GM18519 (cell line): ENCODE results near the gene CROCC.
"Not testable (repeated sequence)": the region's sequence is repeated elsewhere in the genome, so short reads cannot be mapped to it uniquely, and the experiment has no call there.

Source experiments
- ATAC-seq: cut with Tn5 transposase; IDR thresholded peaks from one replicate; pipeline ENCODE4 v1.9.1; 2021; ENCODE audit warnings: mild to moderate bottlenecking, moderate library complexity; ENCODE audit not compliant: unreplicated experiment, low FRiP score

Gene CROCC, protein sequence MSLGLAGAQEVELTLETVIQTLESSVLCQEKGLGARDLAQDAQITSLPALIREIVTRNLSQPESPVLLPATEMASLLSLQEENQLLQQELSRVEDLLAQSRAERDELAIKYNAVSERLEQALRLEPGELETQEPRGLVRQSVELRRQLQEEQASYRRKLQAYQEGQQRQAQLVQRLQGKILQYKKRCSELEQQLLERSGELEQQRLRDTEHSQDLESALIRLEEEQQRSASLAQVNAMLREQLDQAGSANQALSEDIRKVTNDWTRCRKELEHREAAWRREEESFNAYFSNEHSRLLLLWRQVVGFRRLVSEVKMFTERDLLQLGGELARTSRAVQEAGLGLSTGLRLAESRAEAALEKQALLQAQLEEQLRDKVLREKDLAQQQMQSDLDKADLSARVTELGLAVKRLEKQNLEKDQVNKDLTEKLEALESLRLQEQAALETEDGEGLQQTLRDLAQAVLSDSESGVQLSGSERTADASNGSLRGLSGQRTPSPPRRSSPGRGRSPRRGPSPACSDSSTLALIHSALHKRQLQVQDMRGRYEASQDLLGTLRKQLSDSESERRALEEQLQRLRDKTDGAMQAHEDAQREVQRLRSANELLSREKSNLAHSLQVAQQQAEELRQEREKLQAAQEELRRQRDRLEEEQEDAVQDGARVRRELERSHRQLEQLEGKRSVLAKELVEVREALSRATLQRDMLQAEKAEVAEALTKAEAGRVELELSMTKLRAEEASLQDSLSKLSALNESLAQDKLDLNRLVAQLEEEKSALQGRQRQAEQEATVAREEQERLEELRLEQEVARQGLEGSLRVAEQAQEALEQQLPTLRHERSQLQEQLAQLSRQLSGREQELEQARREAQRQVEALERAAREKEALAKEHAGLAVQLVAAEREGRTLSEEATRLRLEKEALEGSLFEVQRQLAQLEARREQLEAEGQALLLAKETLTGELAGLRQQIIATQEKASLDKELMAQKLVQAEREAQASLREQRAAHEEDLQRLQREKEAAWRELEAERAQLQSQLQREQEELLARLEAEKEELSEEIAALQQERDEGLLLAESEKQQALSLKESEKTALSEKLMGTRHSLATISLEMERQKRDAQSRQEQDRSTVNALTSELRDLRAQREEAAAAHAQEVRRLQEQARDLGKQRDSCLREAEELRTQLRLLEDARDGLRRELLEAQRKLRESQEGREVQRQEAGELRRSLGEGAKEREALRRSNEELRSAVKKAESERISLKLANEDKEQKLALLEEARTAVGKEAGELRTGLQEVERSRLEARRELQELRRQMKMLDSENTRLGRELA (N-terminal part only)

GRCh38 chr1:16921391-16922185 is at the start of gene CROCC:
CROCC (plus strand) TSS chr1:16921931; CDS start chr1:16922019, 88 bp downstream.
- ATAC-seq, result no peak

DNA sequence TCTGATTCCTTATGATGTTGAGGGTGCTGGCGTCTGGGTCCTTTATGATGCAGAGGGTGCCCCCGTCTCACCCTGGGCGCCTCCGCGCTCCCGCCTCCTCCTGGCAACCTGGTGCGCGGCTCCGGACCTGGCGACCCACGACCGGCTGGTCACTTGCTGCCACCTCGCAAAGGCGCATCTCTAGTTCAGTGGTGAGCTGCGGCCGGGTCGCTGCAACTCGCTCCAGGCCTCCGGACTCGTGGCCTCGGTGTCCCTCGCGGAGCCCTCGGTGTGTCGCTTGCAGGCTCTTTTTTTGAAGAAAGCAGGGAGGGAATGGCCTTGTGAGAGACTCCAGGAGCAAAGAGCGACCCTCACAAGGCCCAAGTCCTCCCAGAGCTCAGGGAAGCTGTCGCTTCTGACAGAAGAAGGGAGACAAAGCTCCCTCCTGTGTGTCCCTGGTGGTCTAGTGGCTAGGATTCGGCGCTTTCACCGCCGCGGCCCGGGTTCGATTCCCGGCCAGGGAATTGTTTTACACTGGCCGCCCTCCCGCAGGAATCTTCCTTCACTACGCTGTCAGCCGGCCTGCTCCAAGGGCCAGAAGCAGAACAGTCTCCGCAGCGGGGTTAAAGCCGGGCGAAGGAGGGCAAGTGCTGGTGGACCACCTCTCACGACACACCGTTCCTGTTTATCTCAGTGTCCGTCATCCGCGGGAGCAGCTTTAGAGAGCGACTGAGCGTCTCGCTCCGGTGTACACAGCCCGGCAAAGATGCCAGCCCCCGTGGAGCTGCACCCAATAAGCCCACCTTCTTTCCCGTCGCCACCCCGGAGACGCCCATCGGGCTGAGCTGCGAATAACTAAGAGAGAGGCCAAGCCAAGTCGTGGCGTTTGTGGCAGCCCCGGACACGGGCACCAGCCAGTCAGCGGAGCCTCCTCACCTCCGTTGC is 49.3 kb upstream of the CROCC start:
- not testable (repeated sequence) for ATAC-seq

GRCh38 chr1:16873076-16873879 is 48.5 kb upstream of the CROCC start:
- ATAC-seq, result not testable (repeated sequence)

DNA sequence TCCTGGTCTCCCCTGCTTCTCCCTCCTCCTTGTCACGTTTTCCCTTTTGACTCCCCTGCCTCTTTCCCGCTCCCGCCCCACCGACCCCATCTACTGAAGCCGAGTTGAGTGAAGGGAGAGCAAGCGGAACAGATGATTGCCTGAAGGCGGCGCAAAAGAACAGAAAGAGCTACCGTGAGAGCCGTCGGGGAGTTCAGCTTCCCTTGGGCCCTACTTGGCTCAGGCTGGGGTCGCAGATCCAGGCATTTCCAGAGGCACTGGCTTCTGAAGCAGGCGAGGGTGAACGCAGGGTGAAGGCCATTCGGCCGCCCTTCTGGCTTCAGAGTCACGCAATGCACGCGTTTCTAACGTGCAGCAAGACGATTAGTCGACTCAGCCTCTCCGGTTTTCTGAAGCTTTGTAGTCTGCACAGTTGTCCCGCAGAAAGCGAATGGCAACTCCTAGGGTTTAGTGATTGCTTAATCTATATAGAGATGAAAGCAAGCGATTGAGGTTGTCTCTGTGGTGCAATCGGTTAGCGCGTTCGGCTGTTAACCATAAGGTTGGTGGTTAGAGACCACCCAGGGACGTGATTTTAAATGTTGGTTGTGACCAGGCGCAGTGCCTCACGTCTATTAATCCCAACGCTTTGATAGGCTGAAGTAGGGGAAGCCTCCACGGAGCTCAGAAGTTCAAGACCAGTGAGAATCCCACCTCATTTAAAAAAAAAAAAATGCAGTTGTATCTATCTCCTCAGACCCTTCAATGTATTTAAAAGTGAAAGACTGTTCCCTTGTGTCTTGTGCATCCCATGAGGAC is 46.6 kb upstream of the CROCC start:
- not testable (repeated sequence) for ATAC-seq

- ATAC-seq, result not testable (repeated sequence)
Observed at GRCh38 chr1:16881742-16882141, 40.0 kb upstream of the CROCC start.

DNA sequence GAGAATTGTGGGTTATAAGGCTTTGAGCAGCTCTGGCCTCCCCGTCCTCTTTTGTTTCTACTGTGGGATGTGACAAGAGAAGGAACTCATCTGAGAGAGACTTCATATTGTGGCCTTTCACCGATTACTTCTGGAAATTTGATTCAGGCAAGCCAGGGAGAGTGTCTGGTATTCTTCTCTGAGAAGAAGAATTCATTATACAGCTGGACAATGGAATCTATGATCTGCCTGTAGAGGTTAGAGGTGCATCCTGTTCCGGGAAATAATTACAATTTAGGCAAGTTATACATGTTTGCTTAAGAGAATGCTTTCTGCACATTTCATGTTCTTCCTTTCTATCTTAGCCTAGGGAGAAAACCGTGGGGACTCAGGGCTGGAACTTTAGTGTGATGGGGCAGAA is 38.7 kb upstream of the CROCC start:
- ATAC-seq, result no peak

DNA sequence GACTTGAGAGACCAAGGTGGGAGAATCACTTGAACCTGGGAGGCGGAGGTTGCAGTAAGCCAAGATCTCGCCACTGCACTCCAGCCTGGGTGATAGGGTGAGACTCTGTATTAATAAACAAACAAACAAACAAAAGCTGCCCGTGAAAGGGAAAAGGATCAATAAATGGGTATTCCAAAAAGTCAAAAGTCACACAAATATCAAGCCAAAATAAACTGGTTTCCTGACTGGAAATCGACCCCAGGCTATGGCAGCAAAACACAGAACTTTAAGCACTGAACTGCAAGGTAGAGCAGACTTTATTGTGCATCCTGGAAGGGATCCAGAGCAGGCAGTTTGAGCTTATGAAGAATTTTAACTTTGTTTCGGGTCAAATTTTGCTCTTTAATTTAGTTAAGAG is 37.2 kb upstream of the CROCC start:
- not testable (repeated sequence) for ATAC-seq

GRCh38 chr1:16886860-16887605 is 34.7 kb upstream of the CROCC start:
- ATAC-seq, result no peak

- ATAC-seq, result no peak
Observed at GRCh38 chr1:16888860-16889816, 32.6 kb upstream of the CROCC start.

GRCh38 chr1:16890539-16891021 is 31.2 kb upstream of the CROCC start:
- not testable (repeated sequence) for ATAC-seq

- ATAC-seq, result not testable (repeated sequence)
Observed at GRCh38 chr1:16891057-16891456, 30.7 kb upstream of the CROCC start.

GRCh38 chr1:16892978-16893525 is 28.7 kb upstream of the CROCC start:
- not testable (repeated sequence) for ATAC-seq

DNA sequence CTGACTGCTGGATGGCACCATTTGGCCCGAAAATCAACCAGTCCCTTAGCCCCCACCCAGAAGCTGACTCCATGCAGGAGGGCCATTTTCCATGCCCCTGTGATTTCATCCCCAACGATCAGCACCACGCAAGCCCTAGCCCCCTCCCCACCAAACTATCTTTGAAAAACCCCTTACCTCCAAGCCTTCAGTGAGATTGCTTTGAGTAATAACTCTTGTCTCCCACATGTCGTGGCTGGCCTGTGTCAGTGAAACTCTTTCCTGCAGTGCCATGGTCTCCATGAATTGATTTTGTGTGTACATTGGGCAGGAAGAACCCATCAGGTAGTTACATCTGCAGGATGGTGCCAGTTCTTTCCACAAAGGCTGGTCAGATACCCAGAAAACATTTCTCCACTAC is 27.9 kb upstream of the CROCC start:
- ATAC-seq, result not testable (repeated sequence)

GRCh38 chr1:16894338-16894737 is 27.4 kb upstream of the CROCC start:
- ATAC-seq, result not testable (repeated sequence)

DNA sequence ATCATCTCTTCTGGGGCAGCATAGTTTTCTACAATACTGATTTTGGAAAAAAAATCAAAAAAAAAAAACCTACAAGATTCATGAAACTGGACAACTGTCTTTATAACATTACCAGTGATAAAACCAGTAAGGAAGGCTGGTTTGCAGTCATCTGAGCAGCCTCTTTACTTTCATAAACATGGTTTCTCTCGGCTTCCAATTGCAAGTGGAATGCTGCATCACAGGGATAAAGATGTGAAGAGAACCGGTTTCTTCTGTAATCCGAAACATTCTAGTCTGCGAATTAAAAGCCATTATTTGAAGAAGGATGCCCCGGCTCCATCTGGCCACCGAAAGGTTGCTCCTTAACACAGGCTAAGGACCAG is 26.5 kb upstream of the CROCC start:
- not testable (repeated sequence) for ATAC-seq
